B cell (primary cell): ENCODE data around the gene BPIFB2. TPM values are rescaled to one million over a fixed set of nuclear protein-coding genes. Genes with fewer than 3 reads are reported as not detected.

Source experiments
- ATAC-seq: fragments of 200-7000 bp; cut with Tn5 transposase; one replicate; pipeline ENCODE4 v1.10.0; 2021; ENCODE audit warnings: low read depth, mild to moderate bottlenecking, moderate number of reproducible peaks, moderate library complexity
- CTCF ChIA-PET: fragments of 350-600 bp; sonication (Branson Sonifier 250); formaldehyde crosslinking; loops from one replicate; lab custom pipeline; 2021; ENCODE audit warnings: antibody characterized with exemption, inconsistent platforms; lab: Charles Lee
- POLR2A ChIA-PET: fragments of 350-600 bp; sonication (Branson Sonifier 250); formaldehyde crosslinking; loops from one replicate; lab custom pipeline; 2021; ENCODE audit warnings: antibody characterized with exemption; lab: Charles Lee
- DNase-seq: peaks from one replicate; pipeline ENCODE4 v3.0.0; 2013
- H2AFZ ChIP-seq: 2 replicates; pipeline ENCODE4 v1.6.1; 2012; ENCODE audit warnings: mild to moderate bottlenecking, low read depth, low read length; ENCODE audit not compliant: insufficient read depth, poor library complexity, severe bottlenecking
- H3K27ac ChIP-seq, 2 donors: 1 replicate in 1 of 2; 2 replicates in 1 of 2; pipeline ENCODE4 v1.5.1; 2012 to 2013; ENCODE audit warnings: low read length in 2 of 2, mild to moderate bottlenecking in 2 of 2, moderate library complexity in 1 of 2
- H3K27me3 ChIP-seq, 4 experiments: fragments of 200-600 bp in 1 of 4; sonication (generic) in 1 of 4; replicated peaks in 1 of 4; 1 replicate in 2 of 4; 2 replicates in 2 of 4; pipeline versions ENCODE4 v1.6.1 to v1.7.0; 2013 to 2016; ENCODE audit warnings: low read length in 3 of 4, mild to moderate bottlenecking in 2 of 4, mixed read lengths in 1 of 4, moderate library complexity in 1 of 4; ENCODE audit not compliant: insufficient read depth in 4 of 4, control insufficient read depth in 3 of 4; ENCODE audit errors: control extremely low read depth in 1 of 4
- H3K36me3 ChIP-seq, 2 experiments: replicated peaks in 1 of 2; 1 replicate in 1 of 2; 2 replicates in 1 of 2; pipeline versions ENCODE4 v1.6.1 to v1.7.1; 2013; ENCODE audit warnings: low read length in 1 of 2; ENCODE audit not compliant: insufficient read depth in 2 of 2, control insufficient read depth in 1 of 2; ENCODE audit errors: control extremely low read depth in 1 of 2, extremely low read depth in 1 of 2
- H3K4me1 ChIP-seq, 2 donors: fragments of 200-600 bp in 1 of 2; sonication (generic) in 1 of 2; 1 replicate in 1 of 2; 2 replicates in 1 of 2; pipeline versions ENCODE4 v1.5.1 to v1.6.1; 2013 to 2017; ENCODE audit warnings: low read length in 2 of 2; ENCODE audit not compliant: control insufficient read depth in 2 of 2, insufficient read depth in 2 of 2
- H3K4me2 ChIP-seq: replicated peaks from 2 replicates; pipeline ENCODE3; 2012; ENCODE audit warnings: mild to moderate bottlenecking, low read depth, low read length; ENCODE audit not compliant: poor library complexity, severe bottlenecking
- H3K4me3 ChIP-seq, 5 experiments: fragments of 200-600 bp in 1 of 5; sonication (generic) in 1 of 5; 1 replicate in 3 of 5; 2 replicates in 2 of 5; pipeline versions ENCODE4 v1.5.1 to v1.7.0; 2011 to 2016; ENCODE audit warnings: low read length in 4 of 5, mild to moderate bottlenecking in 4 of 5, low read depth in 2 of 5, control low read depth in 1 of 5, moderate library complexity in 1 of 5; ENCODE audit not compliant: insufficient read depth in 1 of 5; ENCODE audit errors: control extremely low read depth in 1 of 5, extremely low read depth in 1 of 5
- H3K79me2 ChIP-seq: fragments of 200-600 bp; sonication (generic); one replicate; pipeline ENCODE4 v1.6.0; 2016; ENCODE audit warnings: low read length; ENCODE audit not compliant: control insufficient read depth, insufficient read depth
- H3K9ac ChIP-seq: fragments of 200-600 bp; sonication (generic); 2 replicates; pipeline ENCODE4 v1.6.1; 2017; ENCODE audit warnings: mild to moderate bottlenecking, low read length, moderate library complexity
- H3K9me3 ChIP-seq, 3 donors: one replicate each; pipeline versions ENCODE4 v1.6.1 to v1.7.1; 2013; ENCODE audit warnings: low read length in 2 of 3; ENCODE audit not compliant: control insufficient read depth in 2 of 3, insufficient read depth in 1 of 3; ENCODE audit errors: control extremely low read depth in 1 of 3
- H4K20me1 ChIP-seq: 2 replicates; pipeline ENCODE4 v1.6.0; 2012; ENCODE audit warnings: mild to moderate bottlenecking, low read length; ENCODE audit not compliant: insufficient read depth, control insufficient read depth, poor library complexity, severe bottlenecking
- H3K27ac Mint-ChIP-seq: one replicate; pipeline ENCODE4 v1.8.0; 2021; ENCODE audit warnings: mixed read lengths
- H3K27me3 Mint-ChIP-seq: one replicate; pipeline ENCODE4 v1.8.0; 2021; ENCODE audit warnings: mixed read lengths
- H3K4me1 Mint-ChIP-seq: one replicate; pipeline ENCODE4 v1.8.0; 2021; ENCODE audit warnings: mixed read lengths
- H3K4me3 Mint-ChIP-seq: one replicate; pipeline ENCODE4 v1.8.0; 2021; ENCODE audit warnings: mixed read lengths
- H3K9me3 Mint-ChIP-seq: one replicate; pipeline ENCODE4 v1.8.0; 2022; ENCODE audit warnings: mixed read lengths; ENCODE audit not compliant: insufficient read depth
- EZH2 ChIP-seq: IDR thresholded peaks from 2 replicates; pipeline ENCODE4 v1.6.1; 2012; ENCODE audit warnings: borderline replicate concordance, low read depth, mild to moderate bottlenecking, moderate library complexity, low read length; ENCODE audit not compliant: insufficient read depth, poor library complexity, severe bottlenecking
- WGBS: methylation state at CpG from one replicate; pipeline ENCODE4 v1.1.5; 2013; ENCODE audit warnings: missing lambda C conversion rate; ENCODE audit not compliant: insufficient coverage; 5-methylcytosine and 5-hydroxymethylcytosine counted together
- intact Hi-C: fragments of 100-400 bp; cut with micrococcal nuclease; formaldehyde crosslinking; loops from one replicate; pipeline ENCODE4 v1.10.0; 2022
- polyA plus RNA-seq: library from polyadenylated mRNA; depleted of rRNA; stranded (reverse); fragments of >200 nt; gene quantifications from 2 replicates; pipeline ENCODE4 v1.2.3, GENCODE V29; 2012
- total RNA-seq, 2 donors: library from RNA; stranded (reverse); fragments of 120-200 nt in 1 of 2; gene quantifications; 1 replicate in 1 of 2; 2 replicates in 1 of 2; pipeline versions ENCODE4 v1.2.3 to v1.2.4, GENCODE V29; 2013 to 2022
- TF ChIP-seq, protein P1 (sequence below): fragments of 200-600 bp; IDR thresholded peaks from one replicate; pipeline ENCODE4 v1.8.0; 2022; ENCODE audit warnings: antibody characterized with exemption, mild to moderate bottlenecking

BPIFB2 gene
- total and polyA plus RNA-seq, 2 donors (not counting 1 experiment from before 2014, with no cell fraction given): not detected

DNA sequence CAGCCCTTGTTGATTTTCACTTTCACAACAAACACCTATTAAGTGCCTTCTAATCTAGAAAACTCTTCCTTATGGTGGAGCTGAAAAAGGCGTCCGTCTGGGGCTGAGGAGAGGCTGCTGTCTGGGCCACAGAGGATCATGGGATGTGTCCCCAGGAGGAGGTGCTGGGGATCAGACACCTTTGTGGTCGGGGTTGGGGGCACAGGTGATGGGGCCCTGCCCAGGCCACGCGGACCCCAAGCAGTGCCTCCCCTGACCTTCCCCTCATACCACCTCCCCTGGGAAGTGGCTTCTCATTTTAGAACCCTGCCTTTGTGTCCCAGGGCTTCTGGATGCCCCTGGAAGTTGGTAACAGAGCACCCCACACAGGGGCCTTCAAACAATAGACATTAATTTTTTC is 44.3 kb upstream of the BPIFB2 start:
- ChIA-PET POLR2A (no interaction called here), CTCF (no interaction called here)
- TF ChIP-seq, protein P1, sequence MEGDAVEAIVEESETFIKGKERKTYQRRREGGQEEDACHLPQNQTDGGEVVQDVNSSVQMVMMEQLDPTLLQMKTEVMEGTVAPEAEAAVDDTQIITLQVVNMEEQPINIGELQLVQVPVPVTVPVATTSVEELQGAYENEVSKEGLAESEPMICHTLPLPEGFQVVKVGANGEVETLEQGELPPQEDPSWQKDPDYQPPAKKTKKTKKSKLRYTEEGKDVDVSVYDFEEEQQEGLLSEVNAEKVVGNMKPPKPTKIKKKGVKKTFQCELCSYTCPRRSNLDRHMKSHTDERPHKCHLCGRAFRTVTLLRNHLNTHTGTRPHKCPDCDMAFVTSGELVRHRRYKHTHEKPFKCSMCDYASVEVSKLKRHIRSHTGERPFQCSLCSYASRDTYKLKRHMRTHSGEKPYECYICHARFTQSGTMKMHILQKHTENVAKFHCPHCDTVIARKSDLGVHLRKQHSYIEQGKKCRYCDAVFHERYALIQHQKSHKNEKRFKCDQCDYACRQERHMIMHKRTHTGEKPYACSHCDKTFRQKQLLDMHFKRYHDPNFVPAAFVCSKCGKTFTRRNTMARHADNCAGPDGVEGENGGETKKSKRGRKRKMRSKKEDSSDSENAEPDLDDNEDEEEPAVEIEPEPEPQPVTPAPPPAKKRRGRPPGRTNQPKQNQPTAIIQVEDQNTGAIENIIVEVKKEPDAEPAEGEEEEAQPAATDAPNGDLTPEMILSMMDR: no peak
- no peak for TF ChIP-seq EZH2
- no peak for ATAC-seq
- H3K4me3 Mint-ChIP-seq: no peak overlapping the region
- H3K4me2 ChIP-seq: no peak overlapping the region
- no peak overlapping the region for H3K9ac ChIP-seq
- peaks cover 0 to 17% (median 0%) of the 10 kb centered on the region in 3 donors for H3K9me3 ChIP-seq
- H4K20me1 ChIP-seq: no peaks in the 10 kb centered on the region
- no peak overlapping the region for H3K4me3 ChIP-seq
- peaks cover 2% of the 10 kb centered on the region for H3K9me3 Mint-ChIP-seq
- WGBS: 95% methylated on average over 4 of the region's 5 CpGs
- H3K36me3 ChIP-seq: no peaks in the 10 kb centered on the region
- H3K27ac ChIP-seq: no peak overlapping the region
- no peaks in the 10 kb centered on the region for H3K27me3 Mint-ChIP-seq
- H3K4me1 ChIP-seq: peaks cover 16 to 26% of the 10 kb centered on the region in 2 donors
- intact Hi-C loops: no loop called here
- no peaks in the 10 kb centered on the region for H3K79me2 ChIP-seq
- H3K27ac Mint-ChIP-seq: no peak overlapping the region
- H3K4me1 Mint-ChIP-seq: peaks cover 15% of the 10 kb centered on the region
- no peak overlapping the region for H2AFZ ChIP-seq
- no peaks in the 10 kb centered on the region for H3K27me3 ChIP-seq
- DNase-seq: no peak

DNA sequence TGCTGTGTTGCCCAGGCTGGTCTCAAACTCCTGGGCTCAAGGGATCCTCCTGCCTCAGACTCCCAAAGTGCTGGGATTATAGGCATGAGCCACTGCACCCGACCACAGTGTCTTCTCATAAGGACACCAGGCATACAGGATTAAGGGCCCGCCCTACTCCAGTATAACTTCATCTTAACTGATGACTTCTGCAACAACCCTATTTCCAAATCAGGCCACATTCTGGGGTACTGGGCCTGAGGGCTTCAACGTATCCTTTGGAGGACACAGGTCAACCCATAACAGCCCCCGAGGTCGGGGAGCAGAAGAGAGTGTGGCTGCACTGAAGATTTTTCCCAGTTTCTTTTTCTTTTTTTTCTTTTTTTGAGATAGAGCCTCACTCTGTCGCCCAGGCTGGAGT is 42.9 kb upstream of the BPIFB2 start:
- POLR2A ChIA-PET: no interaction called here

More for the DNA sequence above, 42.9 kb upstream of the BPIFB2 start:
- Histone ChIP-seq H2AFZ (no peak overlapping the region), H3K4me3 (no peak overlapping the region), H3K4me2 (no peak overlapping the region), H3K36me3 (no peaks in the 10 kb centered on the region), H3K27ac (no peak overlapping the region), H3K27me3 (no peaks in the 10 kb centered on the region), H3K9me3 (peaks cover 0 to 7% (median 0%) of the 10 kb centered on the region in 3 donors), H4K20me1 (no peaks in the 10 kb centered on the region), H3K79me2 (no peaks in the 10 kb centered on the region), H3K9ac (no peak overlapping the region), H3K4me1 (peaks cover 16 to 35% of the 10 kb centered on the region in 2 donors)
- intact Hi-C loops: no loop called here
- no peak for TF ChIP-seq EZH2
- TF ChIP-seq, protein P1: no peak
- CTCF ChIA-PET: no interaction called here
- 100% methylated on average over 6 of the region's 6 CpGs for WGBS
- H3K27me3 Mint-ChIP-seq: no peaks in the 10 kb centered on the region
- peaks cover 22% of the 10 kb centered on the region for H3K4me1 Mint-ChIP-seq
- H3K27ac Mint-ChIP-seq: no peak overlapping the region
- H3K4me3 Mint-ChIP-seq: no peak overlapping the region
- DNase-seq (no peak), ATAC-seq (no peak)
- H3K9me3 Mint-ChIP-seq: no peaks in the 10 kb centered on the region
